Measurements from ENCODE around the gene ERH. TPM values are rescaled to one million over a fixed set of nuclear protein-coding genes. Genes with fewer than 3 reads are reported as not detected.

The ERH gene
- total RNA-seq, 5 donors from 2014 or later (not counting 1 experiment from before 2014, with no cell fraction given) = 108 to 119 (median 115) TPM

DNA sequence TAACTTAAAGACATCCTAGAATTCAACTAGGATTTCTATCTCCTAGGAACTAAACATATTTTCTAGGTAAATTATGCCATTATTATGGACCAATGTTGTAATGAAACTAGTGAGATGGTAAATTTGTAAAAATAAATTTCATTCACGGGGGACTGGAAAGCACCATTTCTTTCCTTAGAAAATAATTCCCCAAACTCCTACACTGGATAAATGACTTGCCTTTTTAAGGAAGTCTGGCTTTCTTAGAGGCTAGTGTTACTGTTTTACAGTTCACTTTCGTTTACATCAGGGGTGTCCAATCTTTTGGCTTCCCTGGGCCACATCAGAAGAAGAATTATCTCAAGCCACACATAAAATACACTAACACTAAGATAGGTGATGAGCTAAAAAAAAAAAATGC lies 3.7 kb upstream of the ERH start:
- Histone ChIP-seq H3K27ac (ENCODE audit: low read length) (no peak overlapping the region), H3K9me3 (no peaks in the 10 kb centered on the region), H3K4me3 (ENCODE audit: control insufficient read depth in 1 of 2, extremely low read depth in 1 of 2, low read length in 1 of 2) (no peak overlapping the region), H3K27me3 (replicated peaks in 1 of 2; ENCODE audit: control insufficient read depth in 2 of 2, extremely low read depth in 1 of 2, insufficient read depth in 2 of 2, low read length in 1 of 2) (no peaks in the 10 kb centered on the region), H3K4me1 (ENCODE audit: control insufficient read depth in 1 of 2, extremely low read depth in 1 of 2, insufficient read depth in 2 of 2, low read length in 2 of 2) (peaks cover 30 to 37% of the 10 kb centered on the region in 2 experiments), H3K36me3 (ENCODE audit: control insufficient read depth in 2 of 2, extremely low read depth in 1 of 2, insufficient read depth in 1 of 2, low read length in 1 of 2) (no peaks in the 10 kb centered on the region)
- no peak overlapping the region for H3K4me3 Mint-ChIP-seq
- WGBS (ENCODE audit: insufficient coverage) = no CpG with 5 or more reads among the region's 2 CpGs
- H3K27ac Mint-ChIP-seq = no peak overlapping the region
- CTCF ChIA-PET = interaction anchor here (0.5 to 0.6 kb wide), 3 partner anchors 16 to 410 kb away, joined by 3 to 5 read pairs (median 3); no protein-coding TSS in a partner anchor
- DNase-seq = no peak
- peaks cover 13% of the 10 kb centered on the region for H3K36me3 Mint-ChIP-seq
- no peak for ATAC-seq (replicated peaks in 1 of 4)
- no peaks in the 10 kb centered on the region for H3K27me3 Mint-ChIP-seq
- POLR2A ChIA-PET = interaction anchor here in 1 of 2 donors (0.6 kb wide), 2 partner anchors 9 to 1158 kb away, joined by 3 to 4 read pairs; no protein-coding TSS in a partner anchor
- peaks cover 54 to 70% (median 66%) of the 10 kb centered on the region in 3 donors for H3K4me1 Mint-ChIP-seq
- no peaks in the 10 kb centered on the region for H3K9me3 Mint-ChIP-seq

DNA sequence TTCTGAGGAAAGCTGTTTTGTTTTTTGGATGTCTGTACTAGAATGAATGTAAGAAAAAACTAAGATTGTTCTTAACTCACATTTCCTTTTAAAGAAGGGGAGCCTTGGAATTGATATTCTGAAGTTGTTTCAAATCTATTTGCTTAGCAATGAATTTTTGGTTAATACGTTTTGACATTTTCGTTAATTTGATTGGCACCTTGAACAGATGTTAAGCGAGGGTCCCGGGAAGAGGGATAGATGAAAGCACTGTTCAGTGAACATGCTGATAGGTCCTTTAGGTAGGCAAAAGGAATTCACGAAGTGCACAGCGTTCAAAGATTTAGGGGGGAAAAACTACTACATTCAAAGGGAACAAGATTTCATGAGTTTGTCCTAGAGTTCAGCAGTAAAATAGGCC lies 2.1 kb upstream of the ERH start:
- H3K4me1 Mint-ChIP-seq = peaks cover 65 to 80% (median 74%) of the 10 kb centered on the region in 3 donors
- DNase-seq (no peak), ATAC-seq (replicated peaks in 1 of 4) (no peak)
- H3K36me3 Mint-ChIP-seq = peaks cover 25% of the 10 kb centered on the region
- H3K4me1 ChIP-seq (ENCODE audit: control insufficient read depth in 1 of 2, extremely low read depth in 1 of 2, insufficient read depth in 2 of 2, low read length in 2 of 2) = peaks cover 37 to 40% of the 10 kb centered on the region in 2 experiments
- H3K27me3 Mint-ChIP-seq = no peaks in the 10 kb centered on the region
- no peak overlapping the region for H3K27ac ChIP-seq (ENCODE audit: low read length)
- H3K4me3 ChIP-seq (ENCODE audit: control insufficient read depth in 1 of 2, extremely low read depth in 1 of 2, low read length in 1 of 2) = peak overlapping the region in 1 of 2 donors; percentile 25
- no peaks in the 10 kb centered on the region for H3K9me3 ChIP-seq
- 90% methylated on average over 6 of the region's 6 CpGs for WGBS (ENCODE audit: insufficient coverage)
- peaks cover 0 to 13% of the 10 kb centered on the region in 2 donors for H3K36me3 ChIP-seq (ENCODE audit: control insufficient read depth in 2 of 2, extremely low read depth in 1 of 2, insufficient read depth in 1 of 2, low read length in 1 of 2)
- POLR2A ChIA-PET = no interaction called here
- no peak overlapping the region for H3K27ac Mint-ChIP-seq
- H3K9me3 Mint-ChIP-seq = no peaks in the 10 kb centered on the region
- CTCF ChIA-PET = interaction anchor here in 1 of 2 donors (0.6 kb wide), 1 partner anchor 243 kb away, joined by 3 read pairs; no protein-coding TSS in a partner anchor
- no peaks in the 10 kb centered on the region for H3K27me3 ChIP-seq (replicated peaks in 1 of 2; ENCODE audit: control insufficient read depth in 2 of 2, extremely low read depth in 1 of 2, insufficient read depth in 2 of 2, low read length in 1 of 2)
- peak overlapping the region; percentile 63 to 98 (median 94) for H3K4me3 Mint-ChIP-seq

DNA sequence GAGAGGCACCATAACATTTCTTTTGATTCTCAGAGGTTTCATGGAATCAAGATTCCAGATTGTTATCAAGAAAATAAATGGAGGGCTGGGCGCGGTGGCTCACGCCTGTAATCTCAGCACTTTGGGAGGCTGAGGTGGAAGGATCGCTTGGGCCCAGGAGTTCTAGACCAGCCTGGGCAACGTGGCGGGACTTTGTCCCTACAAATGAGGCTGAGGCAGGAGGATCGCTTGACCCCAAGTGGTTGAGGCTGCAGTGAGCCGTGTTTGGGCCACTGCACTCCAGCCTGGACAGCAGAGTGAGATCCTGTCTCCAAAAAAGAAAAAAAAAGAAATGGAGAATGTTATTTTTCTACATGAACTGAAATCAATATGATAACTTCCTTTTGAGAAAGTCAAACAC lies 1.7 kb upstream of the ERH start:
- Mint-ChIP-seq H3K4me3 (peak overlapping the region; percentile 92 to 98 (median 94)), H3K9me3 (no peaks in the 10 kb centered on the region), H3K27ac (no peak overlapping the region), H3K36me3 (peaks cover 27% of the 10 kb centered on the region), H3K27me3 (no peaks in the 10 kb centered on the region), H3K4me1 (peaks cover 65 to 81% (median 75%) of the 10 kb centered on the region in 3 donors)
- Histone ChIP-seq H3K4me3 (ENCODE audit: control insufficient read depth in 1 of 2, extremely low read depth in 1 of 2, low read length in 1 of 2) (peak overlapping the region; percentile 25 to 96), H3K36me3 (ENCODE audit: control insufficient read depth in 2 of 2, extremely low read depth in 1 of 2, insufficient read depth in 1 of 2, low read length in 1 of 2) (peaks cover 0 to 17% of the 10 kb centered on the region in 2 donors), H3K27me3 (replicated peaks in 1 of 2; ENCODE audit: control insufficient read depth in 2 of 2, extremely low read depth in 1 of 2, insufficient read depth in 2 of 2, low read length in 1 of 2) (no peaks in the 10 kb centered on the region), H3K9me3 (no peaks in the 10 kb centered on the region), H3K4me1 (ENCODE audit: control insufficient read depth in 1 of 2, extremely low read depth in 1 of 2, insufficient read depth in 2 of 2, low read length in 2 of 2) (peaks cover 37 to 40% of the 10 kb centered on the region in 2 experiments), H3K27ac (ENCODE audit: low read length) (no peak overlapping the region)
- ChIA-PET POLR2A (no interaction called here), CTCF (interaction anchor here in 1 of 2 donors (0.6 kb wide), 1 partner anchor 243 kb away, joined by 3 read pairs; no protein-coding TSS in a partner anchor)
- ATAC-seq (replicated peaks in 1 of 4) = no peak
- 100% methylated on average over 6 of the region's 8 CpGs for whole genome bisulfite sequencing (ENCODE audit: insufficient coverage)
- no peak for DNase-seq

DNA sequence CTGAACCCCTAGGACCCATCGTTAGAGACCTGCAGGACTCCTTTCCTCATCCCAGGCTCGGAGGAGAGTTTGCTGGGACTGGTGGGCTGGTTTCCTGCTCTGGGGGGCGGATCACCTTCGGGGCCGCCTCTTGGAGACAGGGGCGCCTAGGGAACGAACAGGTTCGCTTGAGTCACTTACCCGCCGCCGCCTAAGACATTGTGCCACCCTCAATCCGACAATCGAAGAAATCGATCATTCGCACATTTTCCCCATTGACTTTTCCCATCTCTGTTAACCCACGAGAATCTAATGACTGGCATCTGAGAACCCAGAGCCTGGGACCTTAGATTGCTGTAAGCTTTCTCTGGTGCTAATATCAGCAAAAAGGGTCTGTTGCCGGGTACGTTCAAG lies 715 bp upstream of the ERH start:
- H3K4me3 Mint-ChIP-seq = peak overlapping the region; percentile 92 to 98 (median 94)
- Histone ChIP-seq H3K27ac (ENCODE audit: low read length) (peak overlapping the region; percentile 90), H3K36me3 (ENCODE audit: control insufficient read depth in 2 of 2, extremely low read depth in 1 of 2, insufficient read depth in 1 of 2, low read length in 1 of 2) (peaks cover 0 to 26% of the 10 kb centered on the region in 2 donors), H3K9me3 (no peaks in the 10 kb centered on the region), H3K4me1 (ENCODE audit: control insufficient read depth in 1 of 2, extremely low read depth in 1 of 2, insufficient read depth in 2 of 2, low read length in 2 of 2) (peaks cover 37 to 40% of the 10 kb centered on the region in 2 experiments), H3K27me3 (replicated peaks in 1 of 2; ENCODE audit: control insufficient read depth in 2 of 2, extremely low read depth in 1 of 2, insufficient read depth in 2 of 2, low read length in 1 of 2) (no peaks in the 10 kb centered on the region), H3K4me3 (ENCODE audit: control insufficient read depth in 1 of 2, extremely low read depth in 1 of 2, low read length in 1 of 2) (peak overlapping the region; percentile 96 to 99)
- POLR2A ChIA-PET = no interaction called here
- no peaks in the 10 kb centered on the region for H3K9me3 Mint-ChIP-seq
- H3K27me3 Mint-ChIP-seq = no peaks in the 10 kb centered on the region
- ATAC-seq (replicated peaks in 1 of 4) = peak in 3 of 4 experiments; percentile 18 to 19 (median 19)
- CTCF ChIA-PET = no interaction called here
- peaks cover 25% of the 10 kb centered on the region for H3K36me3 Mint-ChIP-seq
- 0% methylated on average over 13 of the region's 18 CpGs for WGBS (ENCODE audit: insufficient coverage)
- H3K4me1 Mint-ChIP-seq = peaks cover 71 to 79% (median 74%) of the 10 kb centered on the region in 3 donors
- DNase-seq = peak in 1 of 35 experiments; percentile 70
- H3K27ac Mint-ChIP-seq = peak overlapping the region; percentile 99 to 100

DNA sequence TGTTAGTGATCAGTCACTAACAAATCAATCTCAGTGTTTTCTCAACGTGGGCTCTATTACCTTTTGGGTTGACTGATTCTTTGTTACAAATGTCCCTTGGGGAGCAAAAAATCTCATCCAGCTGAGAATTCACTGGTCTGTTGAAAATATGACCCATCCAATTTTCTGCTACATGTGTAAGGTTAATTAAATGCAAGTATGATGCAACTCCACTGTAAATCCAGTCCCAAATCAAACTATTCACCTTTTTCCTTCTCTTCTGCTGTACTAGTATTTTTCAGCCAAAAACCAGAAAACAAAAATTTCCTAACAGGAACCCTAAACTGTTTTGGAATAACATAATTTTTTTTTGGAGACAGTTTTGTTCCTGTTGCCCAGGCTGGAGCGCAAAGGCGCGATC lies 2.2 kb downstream of the ERH start:
- Histone ChIP-seq H3K27me3 (replicated peaks in 1 of 2; ENCODE audit: control insufficient read depth in 2 of 2, extremely low read depth in 1 of 2, insufficient read depth in 2 of 2, low read length in 1 of 2) (no peaks in the 10 kb centered on the region), H3K9me3 (no peaks in the 10 kb centered on the region), H3K36me3 (ENCODE audit: control insufficient read depth in 2 of 2, extremely low read depth in 1 of 2, insufficient read depth in 1 of 2, low read length in 1 of 2) (peaks cover 4 to 44% of the 10 kb centered on the region in 2 donors), H3K4me3 (ENCODE audit: control insufficient read depth in 1 of 2, extremely low read depth in 1 of 2, low read length in 1 of 2) (no peak overlapping the region), H3K4me1 (ENCODE audit: control insufficient read depth in 1 of 2, extremely low read depth in 1 of 2, insufficient read depth in 2 of 2, low read length in 2 of 2) (peaks cover 32 to 46% of the 10 kb centered on the region in 2 experiments), H3K27ac (ENCODE audit: low read length) (no peak overlapping the region)
- POLR2A ChIA-PET = no interaction called here
- H3K4me1 Mint-ChIP-seq = peaks cover 85 to 88% (median 88%) of the 10 kb centered on the region in 3 donors
- CTCF ChIA-PET = no interaction called here
- ATAC-seq (replicated peaks in 1 of 4) = no peak
- no peak overlapping the region for H3K27ac Mint-ChIP-seq
- DNase-seq = no peak
- peak overlapping the region; percentile 4 to 98 (median 14) for H3K4me3 Mint-ChIP-seq
- H3K27me3 Mint-ChIP-seq = no peaks in the 10 kb centered on the region
- H3K36me3 Mint-ChIP-seq = peaks cover 50% of the 10 kb centered on the region
- 100% methylated on average over 3 of the region's 4 CpGs for WGBS (ENCODE audit: insufficient coverage)
- no peaks in the 10 kb centered on the region for H3K9me3 Mint-ChIP-seq

DNA sequence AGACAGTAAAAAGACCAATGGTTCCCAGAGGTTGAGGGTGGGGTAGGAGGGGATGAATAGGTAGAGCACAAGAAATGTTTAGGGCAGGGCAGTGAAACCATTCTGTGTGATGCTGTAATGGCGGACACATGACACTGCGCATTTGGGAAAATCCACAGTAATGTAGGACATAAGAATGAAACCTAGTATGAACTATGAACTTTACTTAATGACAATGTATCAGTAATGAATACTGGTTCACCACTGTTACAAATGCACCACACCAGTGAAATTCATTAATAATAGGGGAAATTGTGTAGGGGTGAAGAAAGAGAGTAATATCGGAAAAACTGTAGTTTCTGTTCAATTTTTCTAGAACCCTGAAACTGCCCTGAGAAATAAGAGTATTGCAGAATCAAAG lies 5.6 kb downstream of the ERH start:
- Mint-ChIP-seq H3K9me3 (no peaks in the 10 kb centered on the region), H3K4me3 (no peak overlapping the region), H3K27ac (no peak overlapping the region), H3K36me3 (peaks cover 64% of the 10 kb centered on the region), H3K4me1 (peaks cover 79 to 82% (median 80%) of the 10 kb centered on the region in 3 donors), H3K27me3 (no peaks in the 10 kb centered on the region)
- ATAC-seq (replicated peaks in 1 of 4) (no peak), DNase-seq (no peak)
- CTCF ChIA-PET = no interaction called here
- Histone ChIP-seq H3K9me3 (no peaks in the 10 kb centered on the region), H3K4me1 (ENCODE audit: control insufficient read depth in 1 of 2, extremely low read depth in 1 of 2, insufficient read depth in 2 of 2, low read length in 2 of 2) (peaks cover 13 to 21% of the 10 kb centered on the region in 2 experiments), H3K27ac (ENCODE audit: low read length) (no peak overlapping the region), H3K27me3 (replicated peaks in 1 of 2; ENCODE audit: control insufficient read depth in 2 of 2, extremely low read depth in 1 of 2, insufficient read depth in 2 of 2, low read length in 1 of 2) (no peaks in the 10 kb centered on the region), H3K4me3 (ENCODE audit: control insufficient read depth in 1 of 2, extremely low read depth in 1 of 2, low read length in 1 of 2) (no peak overlapping the region), H3K36me3 (ENCODE audit: control insufficient read depth in 2 of 2, extremely low read depth in 1 of 2, insufficient read depth in 1 of 2, low read length in 1 of 2) (peaks cover 9 to 52% of the 10 kb centered on the region in 2 donors)
- POLR2A ChIA-PET = interaction anchor here in 1 of 2 donors (0.7 kb wide), 1 partner anchor 245 kb away, joined by 4 read pairs; no protein-coding TSS in a partner anchor
- no CpG with 5 or more reads among the region's 3 CpGs for WGBS (ENCODE audit: insufficient coverage)
